ENCODE measurements around the gene ADAM23. TPM values are rescaled to one million over a fixed set of nuclear protein-coding genes. Genes with fewer than 3 reads are reported as not detected.

ADAM23 gene
- total RNA-seq, 1 donor from 2014 or later: 0.86 TPM

GRCh38 chr2:206471524-206472062 lies 28.3 kb downstream of the ADAM23 start:
- ChIA-PET POLR2A (no interaction called here), CTCF (no interaction called here)
- Mint-ChIP-seq H3K9me3 (peaks cover 6% of the 10 kb centered on the region), H3K4me3 (no peak overlapping the region), H3K36me3 (ENCODE audit: low read depth) (no peaks in the 10 kb centered on the region), H3K27ac (no peak overlapping the region), H3K4me1 (no peaks in the 10 kb centered on the region), H3K27me3 (peaks cover 2% of the 10 kb centered on the region)
- no peak for TF ChIP-seq CTCF (IDR thresholded peaks at IDR 0.05)
- ATAC-seq (ENCODE audit: low read depth) (no peak), DNase-seq (no peak)
- intact Hi-C loops (cut with micrococcal nuclease): no loop called here

GRCh38 chr2:206472094-206472493 lies 28.8 kb downstream of the ADAM23 start:
- CTCF ChIA-PET: no interaction called here

GRCh38 chr2:206474099-206474498 lies 30.8 kb downstream of the ADAM23 start:
- H3K27ac Mint-ChIP-seq: no peak overlapping the region
- TF ChIP-seq CTCF (IDR thresholded peaks at IDR 0.05): no peak
- intact Hi-C loops (cut with micrococcal nuclease): no loop called here

More at GRCh38 chr2:206472094-206472493, 28.8 kb downstream of the ADAM23 start:
- no peaks in the 10 kb centered on the region for H3K36me3 Mint-ChIP-seq (ENCODE audit: low read depth)
- H3K27me3 Mint-ChIP-seq: peaks cover 2% of the 10 kb centered on the region
- H3K4me3 Mint-ChIP-seq: no peak overlapping the region
- DNase-seq: no peak
- H3K4me1 Mint-ChIP-seq: no peaks in the 10 kb centered on the region
- intact Hi-C loops (cut with micrococcal nuclease): no loop called here
- no peak overlapping the region for H3K27ac Mint-ChIP-seq
- POLR2A ChIA-PET: no interaction called here
- TF ChIP-seq CTCF (IDR thresholded peaks at IDR 0.05): no peak
- H3K9me3 Mint-ChIP-seq: peaks cover 6% of the 10 kb centered on the region
- ATAC-seq (ENCODE audit: low read depth): no peak

GRCh38 chr2:206477296-206477695 lies 34.0 kb downstream of the ADAM23 start:
- H3K9me3 Mint-ChIP-seq: no peaks in the 10 kb centered on the region
- DNase-seq (no peak), ATAC-seq (ENCODE audit: low read depth) (no peak)
- H3K27ac Mint-ChIP-seq: no peak overlapping the region
- peaks cover 2% of the 10 kb centered on the region for H3K27me3 Mint-ChIP-seq
- intact Hi-C loops (cut with micrococcal nuclease): no loop called here
- CTCF ChIA-PET: no interaction called here
- POLR2A ChIA-PET: no interaction called here
- H3K36me3 Mint-ChIP-seq (ENCODE audit: low read depth): no peaks in the 10 kb centered on the region
- no peak overlapping the region for H3K4me3 Mint-ChIP-seq
- TF ChIP-seq CTCF (IDR thresholded peaks at IDR 0.05): no peak
- no peaks in the 10 kb centered on the region for H3K4me1 Mint-ChIP-seq

More at GRCh38 chr2:206474099-206474498, 30.8 kb downstream of the ADAM23 start:
- H3K36me3 Mint-ChIP-seq (ENCODE audit: low read depth): no peaks in the 10 kb centered on the region
- H3K9me3 Mint-ChIP-seq: no peaks in the 10 kb centered on the region
- ATAC-seq (ENCODE audit: low read depth) (no peak), DNase-seq (no peak)
- H3K27me3 Mint-ChIP-seq: peaks cover 2% of the 10 kb centered on the region
- CTCF ChIA-PET: no interaction called here
- no peaks in the 10 kb centered on the region for H3K4me1 Mint-ChIP-seq
- no peak overlapping the region for H3K4me3 Mint-ChIP-seq
- POLR2A ChIA-PET: no interaction called here

- Mint-ChIP-seq H3K36me3 (ENCODE audit: low read depth) (no peaks in the 10 kb centered on the region), H3K4me3 (no peak overlapping the region), H3K4me1 (no peaks in the 10 kb centered on the region), H3K27me3 (peaks cover 2% of the 10 kb centered on the region), H3K27ac (no peak overlapping the region), H3K9me3 (no peaks in the 10 kb centered on the region)
- ChIA-PET CTCF (no interaction called here), POLR2A (no interaction called here)
- intact Hi-C loops (cut with micrococcal nuclease): no loop called here
- no peak for TF ChIP-seq CTCF (IDR thresholded peaks at IDR 0.05)
- DNase-seq (no peak), ATAC-seq (ENCODE audit: low read depth) (no peak)
These were observed 35.0 kb downstream of the ADAM23 start for GRCh38 chr2:206478340-206478739.
